ENCODE measurements around the gene CD151.

GRCh38 chr11:788953-789940 lies 43.5 kb upstream of the CD151 start:
- no peak for TF ChIP-seq CTCF (conservative IDR thresholded peaks at IDR 0.05; ENCODE audit: low read depth in 2 of 2)
- no peak for TF ChIP-seq EZH2 (IDR thresholded peaks at IDR 0.05; ENCODE audit: low read depth, unreplicated experiment)
